Stimulated activated CD8-positive, alpha-beta memory T cell treated with anti-CD3 and anti-CD28 coated beads, Interleukin-7, amount 100 ng/mL, for 24 hours (primary cell): ENCODE results near the gene EXO1.
"Not testable (repeated sequence)": the region's sequence is repeated elsewhere in the genome, so short reads cannot be mapped to it uniquely, and the experiment has no call there.

Experiments used
- DNase-seq: peaks from one replicate; pipeline ENCODE4 v3.0.0-alpha.2; 2020; ENCODE audit warnings: low read depth

EXO1 gene

DNA sequence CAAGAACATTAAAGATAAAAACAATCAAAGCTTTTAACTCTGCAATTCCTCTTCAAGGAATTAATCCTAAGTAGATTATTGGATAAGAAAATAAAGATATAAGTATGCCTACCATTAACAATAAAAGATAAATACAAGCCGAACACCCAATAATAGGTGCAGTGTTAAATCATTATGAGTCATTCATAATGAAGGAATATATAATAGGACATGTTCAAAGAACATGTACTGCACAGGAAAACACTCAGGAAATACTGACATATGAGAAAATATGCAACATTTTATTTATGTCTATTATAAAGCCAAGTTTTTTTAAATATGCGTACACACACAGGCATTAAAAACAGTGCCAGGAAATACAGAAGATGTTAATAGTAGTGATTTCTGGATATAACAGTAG lies 11.1 kb upstream of the EXO1 start:
- DNase-seq = no peak

DNA sequence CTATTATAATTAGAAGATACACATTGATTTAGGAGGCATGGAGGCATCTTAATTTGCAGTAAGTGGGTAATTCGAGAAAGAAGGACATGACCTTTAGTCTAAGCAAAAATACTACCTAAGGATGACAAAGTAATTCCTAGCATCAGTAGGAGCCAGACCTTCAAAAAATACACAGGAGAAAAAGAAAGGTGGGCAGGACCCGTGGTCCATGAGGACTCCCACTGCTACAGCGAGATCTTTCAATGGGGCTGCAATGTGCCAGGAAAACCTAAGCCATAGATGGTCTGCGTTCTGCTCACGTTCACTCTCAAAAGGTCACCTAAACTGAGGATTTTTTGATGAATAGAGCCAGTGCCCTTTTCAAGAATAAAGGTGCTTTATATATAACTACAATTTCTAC lies 10.6 kb upstream of the EXO1 start:
- DNase-seq = no peak

DNA sequence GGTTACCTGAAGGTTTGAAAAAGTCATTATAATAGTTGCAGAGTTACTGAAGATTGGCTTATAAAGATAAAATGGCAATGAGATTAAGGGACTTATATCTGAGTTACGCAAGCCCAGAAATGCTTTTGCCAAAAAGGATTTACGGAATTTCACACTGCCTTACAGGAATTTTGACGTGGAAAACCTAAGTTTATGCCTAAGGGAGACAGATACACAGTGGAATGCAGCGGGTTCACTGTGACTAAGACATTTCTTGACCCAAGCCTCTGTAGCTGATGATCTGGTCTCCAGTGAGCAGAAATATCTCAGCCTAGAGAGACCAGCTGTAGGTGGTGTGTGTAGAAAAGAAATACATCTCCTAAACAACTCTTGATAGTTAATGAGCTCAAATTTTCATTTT lies 10.1 kb upstream of the EXO1 start:
- no peak for DNase-seq

DNA sequence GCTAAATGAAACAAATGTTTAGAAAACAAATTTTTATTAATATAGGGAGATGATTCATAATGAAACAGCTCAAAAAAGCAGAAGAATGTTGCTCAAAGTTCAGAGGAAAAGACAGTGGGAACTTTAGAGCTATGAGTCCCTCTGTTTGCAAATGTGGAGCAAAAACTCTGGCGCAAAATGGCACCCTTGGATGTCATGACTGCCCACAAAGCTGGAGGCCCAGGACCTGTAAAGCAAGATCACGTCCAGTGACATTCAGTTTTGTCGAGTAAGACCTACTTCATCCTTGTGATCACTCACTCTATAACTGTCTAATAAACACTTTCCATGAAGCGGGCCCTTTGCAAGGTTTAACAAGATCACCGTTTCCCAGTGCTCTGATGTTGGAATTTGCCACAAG lies 9.1 kb upstream of the EXO1 start:
- no peak for DNase-seq

DNA sequence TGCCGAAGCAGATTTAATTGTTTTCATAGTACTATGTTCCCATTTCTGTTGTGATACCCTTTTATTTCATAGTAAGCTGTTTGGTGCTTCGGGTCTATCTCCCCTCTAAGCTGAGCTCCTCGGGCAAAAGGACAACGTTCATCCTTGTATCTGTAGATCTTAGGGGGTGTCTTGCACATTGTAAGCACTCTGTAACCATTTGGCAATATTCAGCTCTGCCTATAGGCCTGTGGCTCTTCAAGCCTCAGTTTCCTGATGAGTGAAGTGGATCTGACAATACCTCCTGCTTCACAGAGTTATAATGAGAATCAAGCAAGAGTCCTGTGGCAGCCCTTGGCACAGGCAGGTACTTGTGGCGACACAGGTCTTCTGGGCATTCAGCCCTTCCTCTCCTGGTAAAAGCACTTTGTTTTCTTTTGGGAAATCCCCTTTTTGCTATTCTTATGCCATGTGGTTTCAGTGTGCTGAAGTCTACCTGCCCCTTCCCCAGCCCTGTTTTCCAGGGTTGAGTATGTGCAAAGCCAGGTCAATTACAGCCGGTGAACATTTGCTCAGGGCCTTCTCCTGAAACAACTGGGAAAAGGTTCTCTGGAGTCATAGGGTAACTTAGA lies 8.5 kb upstream of the EXO1 start:
- DNase-seq = no peak

DNA sequence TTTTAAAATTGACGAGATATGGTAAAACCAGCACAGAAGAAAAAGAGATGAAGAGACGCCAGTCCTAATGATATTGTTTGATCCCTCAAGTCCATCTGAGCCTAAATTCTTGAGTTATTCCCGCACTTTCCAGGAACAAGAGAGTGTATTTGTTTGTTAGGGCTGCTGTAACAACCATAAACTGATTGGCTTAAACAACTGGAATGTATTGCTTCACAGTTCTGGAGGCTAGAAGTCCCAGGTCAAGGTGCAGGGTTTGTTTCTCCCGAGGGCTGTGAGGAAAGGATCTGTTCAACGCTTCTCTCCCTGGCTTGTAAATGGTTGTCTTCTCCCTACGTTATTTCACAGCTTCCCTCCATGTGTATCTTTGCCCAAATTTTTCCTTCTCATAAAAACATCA lies 7.8 kb upstream of the EXO1 start:
- DNase-seq = no peak

DNA sequence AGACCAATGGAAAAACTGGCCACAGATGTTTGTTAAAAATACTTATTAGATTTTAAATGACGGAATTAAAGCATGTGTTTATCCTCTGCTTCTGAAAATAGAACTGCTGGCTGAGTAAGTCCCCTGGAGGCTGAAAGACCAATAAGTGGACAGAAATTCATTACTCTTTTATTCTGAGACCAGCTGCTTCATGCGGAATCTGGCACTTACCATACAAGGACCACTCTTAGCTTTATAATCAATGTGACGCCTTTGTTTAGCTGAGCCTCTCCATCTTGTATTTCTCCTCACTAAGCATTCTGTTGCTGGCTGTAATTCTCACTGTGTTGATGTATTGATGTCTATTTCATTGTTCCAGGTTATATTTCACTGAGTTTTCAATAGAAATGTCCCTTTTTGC lies 6.3 kb upstream of the EXO1 start:
- DNase-seq = no peak

DNA sequence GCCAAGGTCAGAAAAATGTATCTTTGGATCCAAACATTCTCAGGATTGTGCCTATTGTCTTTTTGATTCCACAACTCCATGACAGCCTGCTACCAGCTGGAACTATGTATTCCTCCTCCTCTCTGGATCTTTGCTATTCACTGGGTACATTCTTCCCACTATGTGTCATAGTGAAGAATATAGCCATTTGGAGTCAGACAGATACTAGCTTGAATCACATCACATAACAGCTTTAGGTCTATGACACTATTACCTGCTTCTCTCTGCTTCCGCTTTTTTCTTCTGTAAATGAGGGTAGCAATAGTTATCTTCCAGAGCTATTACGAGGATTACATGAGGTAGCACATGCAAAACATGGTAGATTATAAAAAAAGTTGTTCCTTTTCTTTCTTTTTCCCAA lies 5.4 kb upstream of the EXO1 start:
- no peak for DNase-seq

DNA sequence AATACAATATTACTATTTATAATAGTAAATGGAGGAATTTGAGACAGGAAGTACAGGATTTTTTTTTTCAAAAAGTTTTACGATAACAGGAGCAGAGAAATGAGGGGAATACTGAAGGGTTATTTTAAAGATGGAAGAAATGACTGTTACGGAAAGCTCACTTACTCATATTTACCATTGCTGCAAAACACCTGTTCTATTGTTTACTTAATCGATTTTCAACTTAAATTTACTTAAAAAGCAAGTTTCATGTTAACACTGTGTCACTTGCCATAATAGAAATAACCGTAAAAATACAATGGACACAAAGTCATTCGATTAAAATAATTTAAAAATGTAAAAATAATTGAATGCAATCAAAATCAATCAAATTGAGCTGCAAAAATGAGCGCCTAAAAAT lies 3.4 kb upstream of the EXO1 start:
- DNase-seq = no peak

DNA sequence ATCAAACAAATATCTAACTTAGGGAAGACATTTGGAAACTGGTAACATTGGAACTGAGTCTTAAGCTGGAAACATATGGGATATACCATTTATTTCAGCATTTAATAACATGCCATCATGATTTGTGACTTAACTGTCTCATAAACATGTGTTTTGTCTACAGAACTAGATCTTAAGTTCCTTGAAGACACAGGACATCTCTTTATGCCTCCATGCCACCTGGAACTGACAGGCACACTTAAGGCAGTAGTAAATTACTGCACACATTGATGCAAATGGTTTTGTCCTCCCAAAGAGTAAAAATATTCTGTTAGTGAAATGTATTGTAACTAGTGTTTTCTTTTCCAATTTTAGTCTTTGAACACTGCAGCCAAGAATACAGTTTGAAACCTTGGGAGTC lies 1.6 kb upstream of the EXO1 start:
- DNase-seq = no peak

DNA sequence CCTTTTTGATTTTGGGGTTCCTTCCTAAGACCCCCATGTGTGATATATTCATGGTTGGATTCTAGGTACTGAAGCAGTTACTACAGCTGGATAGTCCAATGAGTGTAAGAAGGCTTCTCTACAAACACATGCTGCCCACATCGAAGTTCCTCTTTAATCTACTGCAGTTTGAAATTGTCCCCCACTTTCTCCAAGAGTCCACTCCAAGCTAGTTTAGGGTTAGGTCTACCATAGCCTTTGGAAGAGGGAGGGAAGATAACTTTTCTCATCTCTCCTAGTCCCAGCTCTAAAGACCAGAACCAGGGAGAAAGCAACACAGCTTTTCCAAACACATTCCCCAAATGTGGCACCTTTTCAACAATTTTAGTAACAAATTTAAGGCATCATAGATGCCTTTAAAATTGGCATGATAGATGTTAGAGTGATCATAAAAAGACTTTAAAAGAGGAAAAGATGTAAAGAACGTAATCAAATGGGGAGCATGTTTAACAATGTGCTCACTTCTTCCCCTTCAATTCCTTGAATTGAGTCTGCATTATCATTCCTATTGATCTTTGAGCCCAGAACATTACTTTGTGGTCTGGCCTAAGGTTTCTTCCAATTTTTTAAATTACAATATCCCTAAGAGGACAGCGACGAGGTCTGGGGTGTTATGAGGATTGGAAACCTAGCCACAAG lies 1.0 kb upstream of the EXO1 start:
- no peak for DNase-seq

DNA sequence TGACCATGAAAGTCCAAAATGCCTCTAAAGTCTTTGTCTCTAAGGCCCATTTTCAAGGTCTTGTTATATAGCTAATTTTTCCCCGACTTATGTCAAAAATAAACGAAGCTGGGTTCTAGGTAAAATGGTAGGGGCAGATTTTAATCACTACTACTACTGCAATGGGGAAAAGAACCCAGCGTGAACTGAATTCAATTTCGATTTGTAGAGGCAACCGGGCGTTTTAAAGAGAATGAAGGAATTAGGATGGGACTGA lies 536 bp upstream of the EXO1 start:
- no peak for DNase-seq

DNA sequence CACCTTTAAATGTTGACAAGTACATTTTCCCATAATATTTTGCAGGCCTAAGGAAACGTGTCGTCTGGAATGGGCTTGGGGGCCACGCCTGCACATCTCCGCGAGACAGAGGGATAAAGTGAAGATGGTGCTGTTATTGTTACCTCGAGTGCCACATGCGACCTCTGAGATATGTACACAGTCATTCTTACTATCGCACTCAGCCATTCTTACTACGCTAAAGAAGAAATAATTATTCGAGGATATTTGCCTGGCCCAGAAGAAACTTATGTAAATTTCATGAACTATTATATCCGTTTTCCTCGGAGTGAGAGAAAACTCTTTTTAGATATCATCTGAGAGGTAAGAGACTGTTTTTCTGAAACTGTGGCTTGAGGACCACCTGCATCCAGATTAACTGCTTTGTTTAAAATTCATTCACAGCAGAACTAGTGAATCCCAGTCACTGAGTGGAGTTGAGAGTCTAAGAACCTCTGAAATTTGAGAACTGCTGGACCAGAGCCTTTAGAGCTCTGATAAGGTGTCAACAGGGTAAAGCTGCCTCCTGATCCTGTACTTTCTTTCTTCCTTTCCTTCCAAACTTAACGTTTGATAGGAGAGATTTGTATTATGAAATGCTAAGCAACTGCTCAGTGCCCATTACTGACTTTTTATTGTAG lies 811 bp downstream of the EXO1 start:
- DNase-seq = no peak

DNA sequence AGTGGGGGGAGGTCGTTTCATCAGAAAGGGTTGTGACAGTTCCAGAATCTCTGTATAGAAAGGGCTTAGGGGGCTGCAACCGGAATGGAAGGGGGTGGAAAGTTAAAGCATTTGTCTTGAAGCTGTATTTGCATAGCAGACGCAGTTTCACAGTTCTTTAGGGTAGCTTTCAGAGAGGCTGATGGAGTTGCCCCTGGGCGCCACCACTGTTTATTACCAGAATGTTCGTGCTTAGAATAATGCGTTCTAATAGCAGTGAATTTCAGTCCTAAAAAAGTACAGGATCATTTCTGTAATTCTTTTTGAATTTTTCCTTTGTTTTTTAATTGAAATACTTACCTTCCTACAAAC lies 1.3 kb downstream of the EXO1 start:
- DNase-seq = no peak

DNA sequence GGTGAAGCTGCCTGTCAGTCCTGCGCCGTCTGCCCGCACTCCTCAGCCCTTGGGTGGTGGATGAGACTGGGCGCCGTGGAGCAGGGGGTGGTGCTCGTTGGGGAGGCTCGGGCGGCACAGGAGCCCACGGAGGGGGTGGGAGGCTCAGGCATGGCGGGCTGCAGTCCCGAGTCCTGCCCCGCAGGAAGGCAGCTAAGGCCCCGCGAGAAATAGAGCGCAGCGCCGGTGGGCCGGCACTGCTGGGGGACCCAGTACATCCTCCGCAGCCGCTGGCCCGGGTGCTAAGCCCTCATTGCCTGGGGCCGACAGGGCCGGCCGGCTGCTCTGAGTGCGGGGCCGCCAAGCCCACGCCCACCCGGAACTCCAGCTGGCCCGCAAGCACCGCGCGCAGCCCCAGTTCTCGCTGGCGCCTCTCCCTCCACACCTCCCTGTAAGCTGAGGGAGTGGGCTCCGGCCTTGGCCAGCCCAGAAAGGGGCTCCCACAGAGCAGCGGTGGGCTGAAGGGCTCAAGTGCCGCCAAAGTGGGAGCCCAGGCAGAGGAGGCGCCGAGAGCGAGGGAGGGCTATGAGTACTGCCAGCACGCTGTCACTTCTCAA lies 7.6 kb downstream of the EXO1 start:
- DNase-seq = not testable (repeated sequence)

DNA sequence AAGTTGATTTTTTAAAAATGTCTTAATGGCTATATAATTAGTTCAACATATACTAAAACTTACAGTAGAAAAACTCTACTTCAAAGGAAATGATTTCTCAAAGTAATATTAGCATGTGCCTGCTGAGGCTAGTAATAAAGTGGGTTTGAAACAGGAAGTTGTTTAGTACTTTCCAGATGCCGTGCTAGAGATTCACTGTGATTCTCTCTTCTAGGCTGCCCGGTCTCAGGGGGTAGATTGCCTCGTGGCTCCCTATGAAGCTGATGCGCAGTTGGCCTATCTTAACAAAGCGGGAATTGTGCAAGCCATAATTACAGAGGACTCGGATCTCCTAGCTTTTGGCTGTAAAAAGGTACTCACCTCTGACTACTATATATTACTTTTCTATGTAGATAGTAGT lies 9.1 kb downstream of the EXO1 start:
- DNase-seq = no peak

DNA sequence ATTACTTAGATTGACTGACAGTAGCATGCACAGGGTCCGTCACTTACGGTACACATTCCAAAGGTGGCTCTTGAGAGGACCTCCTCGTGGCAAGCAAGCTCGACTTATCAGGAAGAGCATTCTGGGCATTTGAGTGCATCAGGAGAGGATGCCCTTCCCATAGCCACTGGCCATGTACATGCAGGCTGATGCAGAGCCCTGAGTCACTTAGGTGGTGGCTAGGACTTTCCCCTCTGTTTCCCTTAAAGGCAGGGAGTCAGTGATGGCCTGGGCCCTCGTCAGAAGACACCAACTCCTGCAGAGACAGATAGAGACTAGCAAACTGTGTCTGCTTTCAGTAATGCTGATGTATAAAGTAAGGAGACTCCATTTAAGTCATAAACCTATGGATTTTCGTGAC lies 12.9 kb downstream of the EXO1 start:
- no peak for DNase-seq

DNA sequence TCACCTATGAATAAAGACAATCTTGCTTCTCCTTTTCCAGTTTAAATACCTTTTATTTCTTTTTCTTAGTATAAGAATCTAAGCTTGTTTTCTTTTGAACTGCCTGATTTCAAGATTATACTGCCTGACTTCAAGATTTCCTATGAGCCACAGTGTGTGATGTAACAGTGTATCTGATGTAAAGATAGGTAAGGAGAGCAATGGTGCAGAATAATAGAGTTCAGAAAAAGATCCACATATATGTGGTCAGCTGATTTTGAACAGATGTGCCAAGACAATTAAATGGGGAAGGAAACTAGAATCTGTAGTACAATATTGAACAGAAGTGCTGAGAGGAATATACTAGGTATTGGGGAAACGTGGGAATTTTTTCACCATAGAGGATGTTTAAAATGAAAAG lies 21.0 kb downstream of the EXO1 start:
- DNase-seq = no peak

DNA sequence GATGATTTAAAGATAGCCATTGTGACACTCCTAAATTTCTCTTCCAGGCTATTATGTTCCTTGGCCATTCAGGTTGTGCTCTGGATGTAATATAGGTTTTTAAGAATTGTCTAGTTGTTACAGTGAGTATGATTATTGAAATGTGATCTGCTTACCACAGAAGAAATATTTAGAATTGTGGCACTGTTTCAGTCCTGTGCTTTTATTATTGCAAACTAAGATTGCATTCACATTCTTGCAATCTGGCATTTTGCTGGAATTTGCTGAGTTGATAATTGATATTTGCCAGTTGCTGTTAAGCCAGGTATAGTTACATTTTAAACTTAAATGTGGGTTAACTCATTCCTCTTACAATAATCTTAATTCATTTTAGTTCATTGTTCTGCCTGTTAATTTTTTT lies 22.3 kb downstream of the EXO1 start:
- no peak for DNase-seq

DNA sequence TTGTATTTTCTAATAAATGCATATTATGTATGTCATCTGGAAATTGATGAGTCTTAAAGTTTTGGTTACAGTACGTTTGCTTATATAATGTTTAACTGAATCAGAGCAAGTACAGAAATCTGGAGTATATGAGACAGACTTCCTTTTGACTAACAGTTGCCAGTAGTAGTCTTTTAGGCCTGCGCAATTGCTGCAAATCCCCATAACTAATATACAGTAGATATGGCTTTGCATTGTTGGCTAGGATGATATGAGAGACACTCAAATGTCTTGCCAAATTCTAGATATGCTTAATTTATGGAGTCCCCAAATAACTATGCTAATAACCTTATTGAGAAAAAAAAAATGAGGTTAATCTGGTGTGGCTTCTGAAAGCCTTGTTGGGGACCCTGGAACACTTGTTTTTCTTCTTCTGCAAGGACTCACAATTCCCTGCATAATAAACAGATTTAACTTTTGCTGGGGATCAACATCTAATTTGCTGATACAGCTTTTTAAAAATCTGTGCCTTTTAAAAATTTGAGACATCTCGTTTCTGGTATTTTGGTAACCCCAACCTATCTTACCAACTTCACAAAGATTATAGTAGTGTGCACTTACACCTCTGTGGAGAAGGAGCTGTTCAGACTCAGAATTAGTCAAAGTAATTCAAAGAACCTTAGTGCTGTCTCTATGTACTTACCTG lies 22.9 kb downstream of the EXO1 start:
- DNase-seq = no peak

DNA sequence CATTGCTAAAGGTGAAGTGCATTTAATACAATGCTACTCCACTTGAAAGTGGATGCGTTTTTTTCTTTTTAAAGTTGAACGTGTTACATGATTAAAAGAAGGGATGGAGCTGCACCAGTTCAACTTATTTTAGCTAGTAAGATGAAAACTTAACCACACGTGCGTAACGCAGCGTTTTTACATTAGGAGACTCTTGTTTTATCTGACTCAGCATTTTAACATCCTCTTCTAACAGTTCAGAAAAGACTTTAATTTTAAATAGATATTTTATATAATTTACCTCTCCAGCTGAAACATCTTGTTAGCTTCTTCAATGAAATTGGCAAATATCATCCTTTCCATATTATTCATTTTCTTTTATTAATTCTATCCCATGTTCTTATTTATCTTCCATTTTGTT lies 33.4 kb downstream of the EXO1 start:
- DNase-seq = no peak

DNA sequence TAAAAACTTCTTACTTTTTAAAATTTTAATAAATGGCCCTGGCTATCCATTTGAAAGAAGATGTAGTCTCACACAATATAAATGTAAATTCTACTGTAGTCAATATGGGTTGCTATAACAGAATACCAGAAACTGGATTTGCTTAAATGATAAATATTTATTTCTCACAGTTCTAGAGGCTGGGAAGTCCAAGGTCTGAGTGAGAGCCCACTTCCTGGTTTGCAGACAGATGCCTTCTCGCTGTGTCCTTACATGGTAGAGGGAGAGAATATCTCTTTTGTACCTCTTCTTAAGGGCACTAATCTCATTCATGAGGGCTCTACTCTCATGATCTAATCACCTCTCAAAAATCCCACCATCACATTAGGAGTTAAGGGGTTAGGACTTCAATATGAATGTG lies 35.2 kb downstream of the EXO1 start:
- no peak for DNase-seq

DNA sequence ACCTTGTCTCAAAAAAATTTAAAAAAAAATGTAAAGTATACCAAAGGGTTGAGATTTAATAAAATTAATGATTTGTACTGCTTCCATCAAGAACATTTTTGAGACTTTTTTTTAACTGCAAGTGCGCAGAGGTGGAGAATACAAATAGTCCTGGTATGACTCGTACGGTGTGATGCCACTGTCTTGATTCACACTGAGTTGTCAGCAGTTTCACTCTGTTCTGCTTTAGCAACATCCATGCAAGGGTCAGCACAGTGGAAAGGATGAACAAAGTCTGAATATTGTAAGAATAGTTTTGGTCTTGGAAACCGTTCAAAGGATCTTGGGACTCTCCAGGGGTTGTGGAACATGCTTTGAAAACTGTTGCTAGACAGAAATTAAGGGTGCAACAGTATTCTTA lies 40.2 kb downstream of the EXO1 start:
- DNase-seq = no peak
